MM.1S (cell line): ENCODE results near the gene CHML.

Experiments
- EZH2 ChIP-seq: fragments of 300-600 bp; sonication (generic); optimal IDR thresholded peaks from 2 replicates; pipeline ENCODE3; 2017; ENCODE audit warnings: low read depth, mild to moderate bottlenecking, antibody characterized with exemption, low read length, mixed read lengths
- EZH2phosphoT487 ChIP-seq: fragments of 300-600 bp; sonication (generic); IDR thresholded peaks from 2 replicates; pipeline ENCODE4 v1.6.1; 2018; ENCODE audit warnings: antibody characterized with exemption, low read length
- TF ChIP-seq, protein P1 (sequence below): fragments of 300-600 bp; sonication (generic); IDR thresholded peaks from 2 replicates; pipeline ENCODE4 v1.5.1; 2016; ENCODE audit warnings: antibody characterized with exemption, low read length, mixed read lengths

DNA sequence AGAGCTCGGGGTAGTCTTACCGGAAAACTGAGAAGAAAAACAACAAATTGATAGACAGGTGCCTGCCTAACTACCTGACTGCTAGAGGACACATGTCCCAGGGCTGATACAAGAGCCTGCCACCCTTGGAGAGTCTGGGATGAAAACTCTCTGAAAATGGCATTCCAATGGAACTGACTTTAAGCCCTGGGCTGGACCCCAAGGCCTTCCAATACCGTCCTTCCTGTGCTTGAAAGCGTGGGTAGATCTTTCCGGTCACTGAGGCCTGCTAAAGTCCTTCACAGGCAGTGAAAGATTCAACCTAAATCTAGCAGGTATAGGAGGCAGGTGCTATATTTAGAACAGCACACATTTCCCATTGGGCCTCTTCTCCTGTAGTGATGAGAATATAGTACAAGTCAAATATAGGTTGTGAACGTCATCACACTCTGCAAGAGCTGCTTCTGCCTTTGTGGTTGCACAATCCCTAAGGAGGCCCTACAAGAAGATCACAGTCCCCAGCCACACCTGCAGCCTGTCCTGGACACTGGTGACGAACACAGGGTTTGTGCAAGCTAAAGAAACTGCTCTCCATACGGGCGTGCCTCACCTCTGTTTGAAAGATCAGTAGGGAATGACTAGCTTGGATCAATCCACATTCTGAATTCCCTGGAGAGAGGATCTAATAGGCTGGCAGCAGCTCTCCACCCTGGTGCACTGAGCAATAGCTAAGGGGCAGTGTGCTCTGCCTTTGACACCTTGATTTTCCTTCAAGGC is 876 bp upstream of the CHML start:
- TF ChIP-seq, protein P1, sequence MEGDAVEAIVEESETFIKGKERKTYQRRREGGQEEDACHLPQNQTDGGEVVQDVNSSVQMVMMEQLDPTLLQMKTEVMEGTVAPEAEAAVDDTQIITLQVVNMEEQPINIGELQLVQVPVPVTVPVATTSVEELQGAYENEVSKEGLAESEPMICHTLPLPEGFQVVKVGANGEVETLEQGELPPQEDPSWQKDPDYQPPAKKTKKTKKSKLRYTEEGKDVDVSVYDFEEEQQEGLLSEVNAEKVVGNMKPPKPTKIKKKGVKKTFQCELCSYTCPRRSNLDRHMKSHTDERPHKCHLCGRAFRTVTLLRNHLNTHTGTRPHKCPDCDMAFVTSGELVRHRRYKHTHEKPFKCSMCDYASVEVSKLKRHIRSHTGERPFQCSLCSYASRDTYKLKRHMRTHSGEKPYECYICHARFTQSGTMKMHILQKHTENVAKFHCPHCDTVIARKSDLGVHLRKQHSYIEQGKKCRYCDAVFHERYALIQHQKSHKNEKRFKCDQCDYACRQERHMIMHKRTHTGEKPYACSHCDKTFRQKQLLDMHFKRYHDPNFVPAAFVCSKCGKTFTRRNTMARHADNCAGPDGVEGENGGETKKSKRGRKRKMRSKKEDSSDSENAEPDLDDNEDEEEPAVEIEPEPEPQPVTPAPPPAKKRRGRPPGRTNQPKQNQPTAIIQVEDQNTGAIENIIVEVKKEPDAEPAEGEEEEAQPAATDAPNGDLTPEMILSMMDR = no peak
- no peak for TF ChIP-seq EZH2phosphoT487
- no peak for TF ChIP-seq EZH2
